ENCODE results near the gene AURKA.

The AURKA gene

DNA sequence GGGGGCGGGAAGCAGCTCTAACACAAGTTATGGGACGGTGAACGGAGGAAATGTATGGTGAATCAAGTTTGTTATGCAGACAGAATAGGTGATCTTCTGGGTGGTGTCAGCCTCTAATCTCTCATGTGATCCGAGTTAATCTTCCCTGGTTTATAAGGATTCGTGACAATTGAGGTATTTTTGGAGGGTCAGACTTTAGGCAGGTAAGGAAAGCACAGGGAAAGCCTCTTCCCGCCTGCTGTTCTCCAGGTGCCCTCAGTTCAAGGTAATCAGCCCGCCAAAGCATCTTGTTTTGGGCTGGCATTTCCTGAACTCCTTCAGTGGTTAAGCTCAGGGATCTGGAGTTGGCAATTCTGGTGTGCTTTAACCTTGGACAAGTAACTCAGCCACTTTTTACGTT lies 1.6 kb upstream of the AURKA start:
- TF ChIP-seq, protein P1, sequence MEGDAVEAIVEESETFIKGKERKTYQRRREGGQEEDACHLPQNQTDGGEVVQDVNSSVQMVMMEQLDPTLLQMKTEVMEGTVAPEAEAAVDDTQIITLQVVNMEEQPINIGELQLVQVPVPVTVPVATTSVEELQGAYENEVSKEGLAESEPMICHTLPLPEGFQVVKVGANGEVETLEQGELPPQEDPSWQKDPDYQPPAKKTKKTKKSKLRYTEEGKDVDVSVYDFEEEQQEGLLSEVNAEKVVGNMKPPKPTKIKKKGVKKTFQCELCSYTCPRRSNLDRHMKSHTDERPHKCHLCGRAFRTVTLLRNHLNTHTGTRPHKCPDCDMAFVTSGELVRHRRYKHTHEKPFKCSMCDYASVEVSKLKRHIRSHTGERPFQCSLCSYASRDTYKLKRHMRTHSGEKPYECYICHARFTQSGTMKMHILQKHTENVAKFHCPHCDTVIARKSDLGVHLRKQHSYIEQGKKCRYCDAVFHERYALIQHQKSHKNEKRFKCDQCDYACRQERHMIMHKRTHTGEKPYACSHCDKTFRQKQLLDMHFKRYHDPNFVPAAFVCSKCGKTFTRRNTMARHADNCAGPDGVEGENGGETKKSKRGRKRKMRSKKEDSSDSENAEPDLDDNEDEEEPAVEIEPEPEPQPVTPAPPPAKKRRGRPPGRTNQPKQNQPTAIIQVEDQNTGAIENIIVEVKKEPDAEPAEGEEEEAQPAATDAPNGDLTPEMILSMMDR (IDR thresholded peaks at IDR 0.05; ENCODE audit: insufficient read depth, low read length, poor library complexity, severe bottlenecking), result no peak
- TF ChIP-seq EZH2phosphoT487 (conservative IDR thresholded peaks at IDR 0.05; ENCODE audit: low read length), result no peak
- Histone ChIP-seq H4K20me1 (ENCODE audit: low read depth, low read length) (no peaks in the 10 kb centered on the region), H3K36me3 (ENCODE audit: low read length) (peaks cover 27% of the 10 kb centered on the region), H3K4me2 (ENCODE audit: low read depth, low read length, poor library complexity, severe bottlenecking) (peak overlapping the region; percentile 98), H2AFZ (ENCODE audit: low read depth, low read length, severe bottlenecking) (no peak overlapping the region), H3K79me2 (ENCODE audit: insufficient read depth, low read length) (peaks cover 63% of the 10 kb centered on the region), H3K4me3 (ENCODE audit: insufficient read depth, low read length, poor library complexity, severe bottlenecking) (peak overlapping the region; percentile 99), H3K9me2 (replicated peaks; ENCODE audit: insufficient read depth, low read length) (no peaks in the 10 kb centered on the region), H3K27ac (ENCODE audit: low read depth, low read length) (peak overlapping the region; percentile 86), H3K9ac (ENCODE audit: low read length) (peak overlapping the region; percentile 93), H3F3A (ENCODE audit: insufficient read depth) (no peaks in the 10 kb centered on the region), H3K9me3 (ENCODE audit: insufficient read depth, low read length) (no peaks in the 10 kb centered on the region), H3K27me3 (ENCODE audit: low read length) (no peaks in the 10 kb centered on the region)

DNA sequence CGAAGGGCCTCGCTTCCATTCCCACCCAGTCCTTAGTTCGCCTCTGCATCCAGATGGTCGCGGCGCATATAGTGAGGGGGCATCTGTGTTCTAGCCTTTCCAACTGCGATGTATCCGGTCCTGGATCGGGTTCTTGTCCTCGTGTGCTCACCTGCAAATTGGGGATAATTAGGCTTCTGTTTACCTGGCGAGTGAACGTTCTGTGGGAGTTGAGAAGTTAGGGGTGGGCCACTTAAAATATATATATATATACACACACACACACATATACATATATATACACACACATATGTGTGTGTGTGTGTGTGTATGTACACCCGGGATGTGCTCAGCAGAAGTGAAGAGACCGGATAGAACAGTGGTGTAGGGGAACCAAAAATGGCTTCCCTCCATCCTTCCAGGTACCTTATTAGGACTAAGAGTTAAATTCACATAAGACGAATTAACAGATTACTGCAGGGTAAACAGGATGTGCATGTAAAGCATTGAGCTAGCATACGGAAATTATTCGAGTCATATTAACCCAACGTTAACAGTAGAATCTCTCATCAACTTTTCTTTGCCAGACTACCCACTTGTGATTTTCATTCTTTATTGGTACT lies 967 bp upstream of the AURKA start:
- peaks cover 69% of the 10 kb centered on the region for H3K79me2 ChIP-seq (ENCODE audit: insufficient read depth, low read length)
- peak overlapping the region; percentile 86 for H3K27ac ChIP-seq (ENCODE audit: low read depth, low read length)
- peaks cover 30% of the 10 kb centered on the region for H3K36me3 ChIP-seq (ENCODE audit: low read length)
- H3K4me2 ChIP-seq (ENCODE audit: low read depth, low read length, poor library complexity, severe bottlenecking), result peak overlapping the region; percentile 98
- no peaks in the 10 kb centered on the region for H3K9me2 ChIP-seq (replicated peaks; ENCODE audit: insufficient read depth, low read length)
- no peaks in the 10 kb centered on the region for H3K9me3 ChIP-seq (ENCODE audit: insufficient read depth, low read length)
- H4K20me1 ChIP-seq (ENCODE audit: low read depth, low read length), result no peaks in the 10 kb centered on the region
- peak overlapping the region; percentile 49 for H2AFZ ChIP-seq (ENCODE audit: low read depth, low read length, severe bottlenecking)
- no peaks in the 10 kb centered on the region for H3K27me3 ChIP-seq (ENCODE audit: low read length)
- no peaks in the 10 kb centered on the region for H3F3A ChIP-seq (ENCODE audit: insufficient read depth)
- no peak for TF ChIP-seq EZH2phosphoT487 (conservative IDR thresholded peaks at IDR 0.05; ENCODE audit: low read length)
- TF ChIP-seq, protein P1 (IDR thresholded peaks at IDR 0.05; ENCODE audit: insufficient read depth, low read length, poor library complexity, severe bottlenecking), result no peak
- peak overlapping the region; percentile 93 for H3K9ac ChIP-seq (ENCODE audit: low read length)
- peak overlapping the region; percentile 99 for H3K4me3 ChIP-seq (ENCODE audit: insufficient read depth, low read length, poor library complexity, severe bottlenecking)

DNA sequence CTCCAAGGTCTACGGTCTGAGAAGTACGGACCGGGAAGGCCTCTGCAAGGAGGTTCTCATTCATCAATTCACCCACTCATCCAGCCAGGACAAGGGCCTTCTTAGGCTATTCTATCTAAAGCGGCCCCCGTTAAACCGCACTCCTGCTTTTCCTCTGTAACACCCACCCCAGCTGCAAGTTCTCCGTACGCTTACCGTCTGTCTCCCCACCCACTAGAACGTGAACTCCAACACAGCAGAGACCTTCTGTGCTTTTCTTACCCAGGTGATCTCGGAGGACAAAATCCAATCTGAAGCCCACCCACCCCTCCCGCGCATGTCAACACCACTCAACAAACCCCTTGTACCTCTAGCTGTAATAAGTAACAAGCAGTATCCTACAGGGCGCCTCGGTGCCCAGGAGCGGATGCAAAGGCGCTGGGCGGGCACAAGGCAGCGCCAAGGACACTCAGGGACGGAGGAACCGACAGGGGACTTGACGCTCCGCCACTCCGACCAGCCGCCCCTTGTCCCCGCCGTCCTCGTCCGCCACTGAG lies 351 bp downstream of the AURKA start:
- Histone ChIP-seq H4K20me1 (ENCODE audit: low read depth, low read length) (0 out of 2 replicates have a peak, but pooled peaks cover 1% of the 10 kb centered on the region), H3F3A (ENCODE audit: insufficient read depth) (no peaks in the 10 kb centered on the region), H3K4me2 (ENCODE audit: low read depth, low read length, poor library complexity, severe bottlenecking) (peak overlapping the region; percentile 66), H3K27me3 (ENCODE audit: low read length) (no peaks in the 10 kb centered on the region), H3K79me2 (ENCODE audit: insufficient read depth, low read length) (peaks cover 79% of the 10 kb centered on the region), H3K9me2 (replicated peaks; ENCODE audit: insufficient read depth, low read length) (no peaks in the 10 kb centered on the region), H3K27ac (ENCODE audit: low read depth, low read length) (peak overlapping the region; percentile 86), H3K4me3 (ENCODE audit: insufficient read depth, low read length, poor library complexity, severe bottlenecking) (peak overlapping the region; percentile 99), H3K36me3 (ENCODE audit: low read length) (peaks cover 29% of the 10 kb centered on the region), H2AFZ (ENCODE audit: low read depth, low read length, severe bottlenecking) (no peak overlapping the region), H3K9me3 (ENCODE audit: insufficient read depth, low read length) (no peaks in the 10 kb centered on the region), H3K9ac (ENCODE audit: low read length) (peak overlapping the region; percentile 93)
- TF ChIP-seq, protein P1 (IDR thresholded peaks at IDR 0.05; ENCODE audit: insufficient read depth, low read length, poor library complexity, severe bottlenecking), result no peak
- TF ChIP-seq EZH2phosphoT487 (conservative IDR thresholded peaks at IDR 0.05; ENCODE audit: low read length), result no peak

Measured in SU-DHL-6 (cell line).